Femur (tissue), 1 donor: ENCODE measurements around the gene BCAS4.
"Not testable (repeated sequence)": the region's sequence is repeated elsewhere in the genome, so short reads cannot be mapped to it uniquely, and the experiment has no call there.

ENCODE experiments used
- DNase-seq: peaks from one replicate; pipeline ENCODE4 v3.0.0-alpha.2; 2017

The BCAS4 gene, protein sequence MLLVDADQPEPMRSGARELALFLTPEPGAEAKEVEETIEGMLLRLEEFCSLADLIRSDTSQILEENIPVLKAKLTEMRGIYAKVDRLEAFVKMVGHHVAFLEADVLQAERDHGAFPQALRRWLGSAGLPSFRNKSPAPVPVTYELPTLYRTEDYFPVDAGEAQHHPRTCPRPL

GRCh38 chr20:50794846-50795634 lies at the start of gene BCAS4:
Gene BCAS4 (plus strand): TSS chr20:50795061. CDS start chr20:50795084, 23 bp downstream.
- DNase-seq, result peak; percentile 88

- DNase-seq, result no peak
These were observed 49.2 kb upstream of the BCAS4 start for GRCh38 chr20:50745634-50746137.

- DNase-seq, result no peak
These were observed 48.5 kb upstream of the BCAS4 start for GRCh38 chr20:50746138-50746940.

DNA sequence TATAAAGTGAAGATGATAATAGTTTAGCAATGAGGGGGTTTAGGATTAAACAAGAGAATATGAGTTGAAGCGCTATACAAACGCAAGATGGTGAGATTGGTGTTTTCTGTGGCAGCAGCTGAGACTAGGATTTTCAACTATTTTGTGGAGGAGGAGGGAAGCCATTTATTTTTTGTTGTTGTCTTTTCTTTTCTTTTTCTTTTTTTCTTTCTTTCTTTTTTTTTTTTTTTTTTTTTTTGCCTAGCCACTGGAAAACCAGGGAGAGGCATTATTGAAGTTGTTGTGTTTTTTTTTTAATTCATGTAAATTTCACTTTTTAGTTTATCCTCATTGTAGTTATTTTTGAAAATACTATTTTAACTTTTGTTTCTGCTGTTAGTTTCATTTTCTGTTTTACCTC lies 47.6 kb upstream of the BCAS4 start:
- DNase-seq, result no peak

GRCh38 chr20:50750145-50750671 lies 44.7 kb upstream of the BCAS4 start:
- DNase-seq, result no peak

- no peak for DNase-seq
These were observed 41.7 kb upstream of the BCAS4 start for GRCh38 chr20:50753152-50753551.

DNA sequence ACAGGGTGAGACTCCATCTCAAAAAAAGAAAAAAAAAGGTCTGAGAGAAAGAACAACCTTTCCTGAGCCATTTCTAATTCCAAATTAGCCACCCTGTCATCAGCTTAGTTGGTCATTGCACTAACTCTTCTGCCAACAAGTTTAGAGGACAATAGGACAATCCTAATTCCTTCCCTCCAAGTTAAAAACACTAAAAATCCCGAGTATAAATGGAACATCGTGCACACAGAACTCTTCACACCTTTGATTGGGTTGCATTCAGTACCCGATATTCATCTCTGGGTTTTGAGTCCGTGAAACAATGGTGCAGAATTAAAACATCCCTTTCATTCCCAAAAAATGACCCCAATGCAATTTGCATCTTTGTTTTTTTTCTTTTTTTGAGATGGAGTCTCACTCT lies 40.4 kb upstream of the BCAS4 start:
- DNase-seq, result no peak

DNA sequence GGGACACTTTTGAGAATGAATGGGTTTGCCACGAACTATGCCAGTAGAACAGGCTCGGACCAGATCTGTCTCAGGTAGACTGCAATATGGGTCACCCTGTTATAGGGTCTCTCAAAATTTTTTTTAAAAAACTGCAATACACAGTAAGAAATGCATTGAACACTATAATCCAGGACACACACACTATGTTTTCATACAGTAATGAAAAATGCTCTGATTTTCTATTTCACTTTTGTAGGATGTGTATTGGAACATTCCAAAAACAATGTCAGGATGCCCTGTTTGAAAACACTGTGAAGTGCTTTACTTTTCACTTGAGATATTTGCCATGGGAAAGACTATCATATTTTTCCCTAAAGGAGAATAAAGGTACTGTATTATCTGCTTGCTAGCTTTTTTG lies 38.4 kb upstream of the BCAS4 start:
- DNase-seq, result no peak

DNA sequence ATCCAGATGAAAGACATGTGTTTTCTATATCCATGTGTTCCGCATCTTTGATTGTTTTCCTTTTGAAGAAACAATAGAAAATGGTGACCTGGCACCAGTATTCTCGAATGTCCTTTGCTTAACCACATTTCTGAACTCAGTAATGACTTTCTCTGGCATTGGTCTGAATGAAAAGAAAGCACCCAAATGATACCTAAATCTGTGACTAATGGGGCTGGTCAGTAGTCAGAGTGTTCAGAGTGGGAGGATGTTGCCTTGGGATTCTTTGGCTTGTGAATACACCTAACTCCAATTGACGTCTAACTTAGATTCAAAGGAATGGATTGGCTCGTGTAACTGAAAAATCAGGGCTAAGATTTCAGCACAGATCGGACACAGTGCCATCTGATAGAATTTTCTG lies 36.4 kb upstream of the BCAS4 start:
- DNase-seq, result no peak

DNA sequence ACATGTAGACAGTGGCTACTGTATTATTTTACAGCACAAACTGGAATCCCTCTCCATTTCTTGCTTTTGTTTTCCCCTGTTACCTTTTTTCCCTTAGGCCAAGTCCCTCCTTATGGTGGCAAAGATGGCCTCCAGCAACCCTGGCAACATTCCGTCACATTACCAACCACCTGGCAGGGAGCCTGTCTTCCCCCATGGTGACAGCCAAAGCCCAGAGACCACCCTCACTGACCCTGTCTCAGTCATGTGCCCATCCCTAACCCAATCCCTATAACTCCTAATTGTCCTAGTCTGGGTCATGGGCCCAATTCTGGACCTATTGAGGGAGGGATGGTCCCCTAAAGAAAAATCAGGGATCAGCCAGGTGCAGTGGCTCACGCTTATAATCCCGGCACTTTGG lies 35.9 kb upstream of the BCAS4 start:
- no peak for DNase-seq

- DNase-seq, result no peak
These were observed 35.2 kb upstream of the BCAS4 start for GRCh38 chr20:50759678-50760077.

- DNase-seq, result no peak
These were observed 32.8 kb upstream of the BCAS4 start for GRCh38 chr20:50762045-50762422.

DNA sequence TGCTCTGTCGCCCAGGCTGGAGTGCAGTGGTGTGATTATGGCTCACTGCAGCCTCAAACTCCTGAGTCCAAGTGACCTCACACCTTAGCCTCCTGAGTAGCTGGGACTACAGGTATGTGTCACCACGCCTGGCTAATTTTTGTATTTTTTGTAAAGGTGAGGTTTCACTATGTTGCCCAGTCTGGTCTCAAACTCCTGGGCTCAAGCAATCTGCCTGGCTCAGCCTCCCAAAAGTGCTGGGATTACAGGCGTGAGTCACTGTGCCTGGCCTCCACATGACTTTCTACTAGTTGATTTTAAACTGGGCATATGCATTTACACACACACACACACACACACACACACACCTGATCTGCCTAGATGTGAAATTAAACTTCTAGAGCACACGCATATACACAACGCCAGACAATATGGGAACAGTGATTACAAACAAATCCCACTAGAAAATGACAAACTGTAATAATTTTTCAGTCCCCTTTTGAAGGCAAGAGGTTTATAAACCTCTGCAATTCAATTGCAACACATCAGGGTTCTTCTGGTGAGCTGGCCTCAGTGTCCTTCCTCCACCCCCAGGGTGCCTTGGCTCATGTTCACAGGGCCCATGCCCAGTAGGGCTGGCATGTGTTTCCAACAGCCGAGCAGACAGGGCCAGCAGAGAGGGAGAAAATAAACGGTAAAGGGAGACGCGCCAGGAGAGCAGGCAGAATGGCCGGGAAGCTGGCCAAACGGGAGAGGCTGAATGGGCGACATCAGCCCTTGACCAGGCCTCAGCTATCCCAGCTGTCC lies 32.2 kb upstream of the BCAS4 start:
- DNase-seq, result peak; percentile 77

DNA sequence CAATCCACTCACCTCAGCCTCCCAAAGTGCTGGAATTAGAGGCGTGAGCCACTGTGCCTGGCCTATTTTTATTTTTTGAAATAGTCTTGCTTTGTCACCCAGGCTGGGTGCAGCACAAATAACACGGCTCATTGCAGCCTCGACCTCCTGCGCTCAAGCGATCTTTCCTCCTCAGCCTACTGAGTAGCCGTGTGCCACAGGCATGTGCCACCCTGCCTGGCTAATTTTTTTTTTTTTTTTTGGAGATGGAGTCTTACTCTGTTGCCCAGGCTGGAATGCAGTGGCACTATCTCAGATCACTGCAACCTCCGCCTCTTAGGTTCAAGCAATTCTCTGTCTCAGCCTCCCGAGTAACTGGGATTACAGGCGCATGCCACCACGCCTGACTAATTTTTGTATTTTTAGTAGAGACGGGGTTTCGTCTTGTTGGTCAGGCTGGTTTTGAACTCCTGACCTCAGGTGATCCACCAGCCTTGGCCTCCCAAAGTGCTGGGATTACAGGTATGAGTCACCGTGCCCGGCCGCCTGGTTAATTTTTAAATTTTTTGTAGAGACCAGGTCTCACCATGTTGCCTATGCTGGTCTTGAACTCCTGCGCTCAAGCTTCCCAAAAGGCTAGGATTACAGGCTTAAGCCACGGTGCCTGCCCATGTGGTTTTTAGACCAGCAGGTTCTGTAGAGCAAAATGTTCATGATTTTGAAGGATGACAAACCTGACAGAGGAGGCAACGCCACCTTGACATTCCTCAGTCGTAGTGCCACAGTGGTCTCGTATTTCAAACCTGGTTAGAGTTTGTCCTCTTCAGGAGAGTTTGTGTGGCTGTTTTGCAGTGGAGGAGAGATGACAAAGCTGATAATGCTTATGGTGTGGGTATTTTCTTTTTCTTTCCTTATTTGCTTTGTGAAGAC lies 31.1 kb upstream of the BCAS4 start:
- DNase-seq, result not testable (repeated sequence)

DNA sequence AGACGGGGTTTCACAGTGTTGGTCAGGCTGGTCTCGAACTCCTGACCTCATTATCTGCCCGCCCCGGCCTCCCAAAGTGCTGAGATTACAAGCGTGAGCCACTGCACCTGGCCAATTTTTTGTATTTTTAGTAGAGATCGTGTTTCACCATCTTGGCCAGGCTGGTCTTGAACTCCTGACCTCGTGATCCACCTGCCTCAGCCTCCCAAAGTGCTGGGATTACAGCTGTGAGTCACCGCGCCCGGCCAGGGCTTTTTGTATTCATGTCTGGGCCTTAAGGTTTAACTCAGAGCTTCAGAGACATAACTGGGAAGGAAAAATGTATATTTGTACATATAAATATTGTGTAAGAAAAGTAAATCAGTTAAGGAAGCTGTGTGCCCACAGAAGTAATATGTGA lies 29.6 kb upstream of the BCAS4 start:
- DNase-seq, result not testable (repeated sequence)

DNA sequence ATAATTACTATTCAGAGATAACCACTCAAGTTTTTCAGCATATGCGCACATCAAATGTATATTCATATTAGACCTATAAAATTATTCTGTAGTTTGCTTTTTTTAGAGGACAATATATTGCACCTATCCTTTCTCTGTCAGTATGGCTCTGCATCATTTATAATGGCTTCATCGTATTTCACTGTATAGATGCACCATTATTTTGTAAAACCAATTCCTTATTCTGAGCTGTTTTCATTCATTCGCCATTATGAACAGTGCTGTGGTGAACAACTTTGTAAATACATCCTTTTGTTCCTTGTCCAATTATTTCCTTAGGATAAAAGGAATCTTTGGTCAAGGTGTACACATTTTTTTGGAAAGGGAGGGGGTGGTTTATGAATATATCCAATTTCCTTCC lies 29.2 kb upstream of the BCAS4 start:
- no peak for DNase-seq

- DNase-seq, result not testable (repeated sequence)
These were observed 27.7 kb upstream of the BCAS4 start for GRCh38 chr20:50766955-50767809.

GRCh38 chr20:50768991-50769390 lies 25.9 kb upstream of the BCAS4 start:
- not testable (repeated sequence) for DNase-seq

GRCh38 chr20:50769551-50770085 lies 25.2 kb upstream of the BCAS4 start:
- DNase-seq, result not testable (repeated sequence)
